GM18861 (cell line): ENCODE results near the gene SLC12A1.

Experiments used
- ATAC-seq: cut with Tn5 transposase; IDR thresholded peaks from one replicate; pipeline ENCODE4 v1.9.1; 2021; ENCODE audit not compliant: unreplicated experiment

The SLC12A1 gene

GRCh38 chr15:48242015-48242414 lies 35.9 kb downstream of the SLC12A1 start:
- no peak for ATAC-seq

GRCh38 chr15:48242535-48242934 lies 36.4 kb downstream of the SLC12A1 start:
- ATAC-seq = no peak

- ATAC-seq = no peak
Measured at GRCh38 chr15:48244921-48245320, 38.8 kb downstream of the SLC12A1 start.

GRCh38 chr15:48248414-48248813 lies 42.3 kb downstream of the SLC12A1 start:
- ATAC-seq = no peak

GRCh38 chr15:48250640-48251076 lies 44.6 kb downstream of the SLC12A1 start:
- no peak for ATAC-seq

- no peak for ATAC-seq
Measured at GRCh38 chr15:48253172-48253571, 47.1 kb downstream of the SLC12A1 start.

GRCh38 chr15:48265135-48265534 lies 59.0 kb downstream of the SLC12A1 start:
- ATAC-seq = no peak

GRCh38 chr15:48266024-48266689 lies 60.1 kb downstream of the SLC12A1 start:
- ATAC-seq = no peak

GRCh38 chr15:48267766-48268165 lies 61.7 kb downstream of the SLC12A1 start:
- ATAC-seq = no peak

GRCh38 chr15:48273049-48273448 lies 66.9 kb downstream of the SLC12A1 start:
- ATAC-seq = no peak

GRCh38 chr15:48278666-48279065 lies 72.6 kb downstream of the SLC12A1 start:
- ATAC-seq = no peak

GRCh38 chr15:48279608-48280007 lies 73.5 kb downstream of the SLC12A1 start:
- no peak for ATAC-seq

- no peak for ATAC-seq
Measured at GRCh38 chr15:48281674-48282073, 75.6 kb downstream of the SLC12A1 start.

GRCh38 chr15:48282216-48282615 lies 76.1 kb downstream of the SLC12A1 start:
- no peak for ATAC-seq

- ATAC-seq = no peak
Measured at GRCh38 chr15:48283396-48284145, 77.5 kb downstream of the SLC12A1 start.

GRCh38 chr15:48285329-48286214 lies 79.5 kb downstream of the SLC12A1 start:
- ATAC-seq = peak; percentile 78

- ATAC-seq = no peak
Measured at GRCh38 chr15:48289628-48290027, 83.5 kb downstream of the SLC12A1 start.

- no peak for ATAC-seq
Measured at GRCh38 chr15:48292458-48292857, 86.4 kb downstream of the SLC12A1 start.

- ATAC-seq = no peak
Measured at GRCh38 chr15:48297668-48298067, 91.6 kb downstream of the SLC12A1 start.

- ATAC-seq = no peak
Measured at GRCh38 chr15:48298914-48299313, 92.8 kb downstream of the SLC12A1 start.

- no peak for ATAC-seq
Measured at GRCh38 chr15:48300038-48300437, 93.9 kb downstream of the SLC12A1 start.

- no peak for ATAC-seq
Measured at GRCh38 chr15:48304398-48304797, 98.3 kb downstream of the SLC12A1 start.
